Measurements from ENCODE around the gene ATG2A.
"Not testable (repeated sequence)": the region's sequence is repeated elsewhere in the genome, so short reads cannot be mapped to it uniquely, and the experiment has no call there.

The ATG2A gene

DNA sequence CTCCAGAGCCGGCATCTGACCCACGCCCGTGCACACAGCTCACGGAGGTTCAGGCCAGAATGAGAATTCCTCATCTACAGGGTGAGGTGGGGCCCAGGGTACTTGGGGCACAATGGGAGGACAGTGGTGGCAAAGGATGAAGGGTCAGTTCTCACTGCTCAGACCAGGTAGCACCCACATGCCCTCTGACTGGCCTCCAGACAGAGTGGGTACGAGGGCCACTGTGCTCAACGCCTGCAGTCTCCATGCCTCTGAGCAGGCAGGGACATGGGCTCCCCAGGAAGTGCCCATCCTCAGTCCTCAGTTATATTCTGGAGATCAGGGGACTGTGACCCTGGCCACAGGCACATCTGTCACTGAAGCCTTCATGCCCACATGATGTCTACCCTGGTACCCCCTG is 59.5 kb downstream of the ATG2A start:
- DNase-seq (ENCODE audit: low read depth in 2 of 2, low spot score in 1 of 2) = no peak

DNA sequence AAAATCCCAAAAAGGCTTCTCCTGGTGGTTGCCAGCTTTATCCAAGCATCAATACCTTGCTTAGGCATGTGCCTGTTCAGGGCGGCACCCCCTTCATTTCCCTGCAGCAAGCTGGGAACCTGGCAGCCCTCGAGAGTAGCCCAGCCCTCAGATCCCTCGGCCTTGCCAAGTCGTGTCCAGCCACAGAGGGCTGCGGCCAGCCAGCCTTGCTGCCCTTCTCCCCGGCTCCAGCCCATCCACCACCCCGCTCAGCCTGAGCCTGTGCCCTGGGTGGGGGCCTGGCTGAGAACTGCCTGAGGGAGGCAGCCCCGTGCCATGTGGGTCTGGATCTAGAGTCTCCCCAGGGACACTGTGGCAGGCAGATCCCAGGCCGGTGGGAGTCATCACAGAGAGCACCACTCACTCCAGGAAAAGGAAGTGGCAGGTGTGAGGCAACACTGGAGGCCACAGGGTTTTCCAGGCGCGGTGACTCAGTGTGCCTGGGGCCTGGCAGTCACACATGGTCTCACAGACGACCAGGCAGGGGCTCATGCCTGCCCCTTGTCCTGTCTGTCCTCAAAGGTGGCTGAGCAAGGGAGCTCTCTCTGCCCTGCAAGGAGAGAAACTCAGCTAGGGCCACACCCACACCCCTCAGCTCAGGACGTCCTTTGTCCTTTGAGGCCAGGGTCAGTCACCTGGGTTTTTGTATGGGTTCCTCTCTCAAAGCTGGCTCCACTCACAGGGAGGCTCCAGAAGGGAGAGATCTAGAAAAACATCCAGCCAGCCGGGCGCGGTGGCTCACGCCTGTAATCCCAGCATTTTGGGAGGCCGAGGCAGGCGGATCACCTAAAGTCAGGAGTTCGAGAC is 60.4 kb downstream of the ATG2A start:
- no peak for DNase-seq (ENCODE audit: low read depth in 2 of 2, low spot score in 1 of 2)

DNA sequence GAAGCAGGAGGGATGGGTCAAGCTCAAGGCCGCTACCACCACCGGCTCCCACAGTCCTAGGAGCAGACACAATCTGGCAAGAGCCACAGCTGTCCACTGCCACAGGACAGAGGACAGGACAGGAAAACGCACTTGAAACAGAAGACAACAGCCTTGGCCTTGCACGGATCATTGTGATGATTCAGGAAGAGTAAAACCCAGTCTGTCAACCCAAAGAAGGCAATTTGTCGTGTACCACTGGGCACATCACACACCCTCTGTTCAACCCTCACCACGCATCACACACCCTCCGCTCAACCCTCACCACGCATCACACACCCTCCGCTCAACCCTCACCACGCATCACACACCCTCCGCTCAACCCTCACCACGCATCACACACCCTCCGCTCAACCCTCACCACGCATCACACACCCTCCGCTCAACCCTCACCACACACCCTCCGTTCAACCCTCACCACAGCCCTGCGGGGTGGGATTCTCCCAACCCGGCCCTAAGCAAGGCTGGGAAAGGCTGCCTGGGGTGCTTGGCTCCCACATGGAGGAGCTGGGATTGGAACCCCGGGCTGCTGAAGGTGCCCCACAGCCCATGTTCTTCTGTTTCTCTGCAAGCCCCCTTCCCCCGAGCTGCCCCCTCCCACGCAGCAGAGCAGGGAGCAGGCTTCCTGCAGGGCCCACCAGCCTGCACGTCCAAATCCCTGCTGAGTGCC is 61.3 kb downstream of the ATG2A start:
- DNase-seq (ENCODE audit: low read depth in 2 of 2, low spot score in 1 of 2) = no peak

DNA sequence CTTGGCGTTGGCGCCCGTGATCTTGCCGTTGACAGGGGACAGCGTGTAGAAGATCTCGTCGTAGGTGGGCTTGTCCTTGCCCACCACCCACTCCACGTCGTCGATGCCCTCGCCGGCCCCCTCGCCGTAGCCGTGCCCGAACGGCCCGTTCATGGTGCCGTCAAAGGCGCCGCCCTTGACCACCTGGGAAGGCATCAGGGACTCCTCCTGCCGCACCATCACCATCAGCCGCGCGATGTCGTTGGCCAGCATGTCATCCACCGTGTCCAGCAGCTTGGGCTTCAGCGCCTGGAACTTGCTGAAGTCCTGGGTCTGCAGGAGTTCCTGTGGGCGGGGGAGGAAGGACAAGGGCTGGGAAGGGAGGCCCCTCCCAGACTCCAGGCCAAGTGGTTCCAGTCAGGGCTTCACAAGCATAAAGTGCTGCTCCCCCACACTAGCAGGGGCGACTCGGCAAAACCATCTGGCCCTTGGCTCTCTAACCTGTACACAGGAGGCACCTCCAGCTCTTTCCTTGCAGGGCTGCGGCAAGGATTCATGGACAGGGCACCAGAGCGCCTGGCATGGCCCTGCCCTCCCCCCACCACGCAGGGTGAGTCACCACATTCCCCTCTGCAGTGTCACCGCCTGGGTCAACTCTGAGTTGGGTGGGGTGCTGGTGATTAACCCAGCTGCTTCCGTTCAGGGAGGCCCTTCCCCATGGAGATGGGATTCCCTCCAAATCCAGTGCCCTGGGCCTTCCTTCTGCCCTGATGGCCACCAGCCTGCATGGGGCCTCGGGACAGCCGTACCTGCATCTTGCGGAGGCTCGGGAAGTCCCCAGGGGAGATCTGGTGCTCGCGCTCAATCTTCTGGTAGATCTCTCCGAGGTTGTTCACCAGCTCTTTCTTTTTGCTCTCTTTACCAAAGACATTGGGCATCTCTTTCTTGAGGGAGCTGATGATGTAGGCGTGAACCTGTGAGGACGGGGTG is 62.2 kb downstream of the ATG2A start:
- DNase-seq (ENCODE audit: low read depth in 2 of 2, low spot score in 1 of 2) = no peak

DNA sequence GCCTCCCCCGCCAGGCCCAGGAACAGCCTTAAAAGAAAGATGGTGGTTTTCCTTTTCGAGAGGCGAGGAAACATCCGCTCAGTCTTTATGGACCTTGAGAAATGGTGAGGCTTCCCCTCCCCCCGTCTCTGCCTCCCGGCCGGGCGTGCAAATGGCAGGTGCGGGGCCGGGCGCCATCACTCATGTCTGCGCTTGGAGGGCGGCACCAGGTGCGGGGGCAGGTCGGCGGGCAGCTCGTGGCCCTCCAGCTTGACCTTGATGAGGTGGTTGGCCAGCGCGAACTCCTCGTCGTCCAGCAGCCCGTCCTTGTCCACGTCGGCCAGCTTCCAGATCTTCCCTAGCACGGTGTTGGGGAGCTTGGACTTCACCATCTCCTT is 62.9 kb downstream of the ATG2A start:
- no peak for DNase-seq (ENCODE audit: low read depth in 2 of 2, low spot score in 1 of 2)

DNA sequence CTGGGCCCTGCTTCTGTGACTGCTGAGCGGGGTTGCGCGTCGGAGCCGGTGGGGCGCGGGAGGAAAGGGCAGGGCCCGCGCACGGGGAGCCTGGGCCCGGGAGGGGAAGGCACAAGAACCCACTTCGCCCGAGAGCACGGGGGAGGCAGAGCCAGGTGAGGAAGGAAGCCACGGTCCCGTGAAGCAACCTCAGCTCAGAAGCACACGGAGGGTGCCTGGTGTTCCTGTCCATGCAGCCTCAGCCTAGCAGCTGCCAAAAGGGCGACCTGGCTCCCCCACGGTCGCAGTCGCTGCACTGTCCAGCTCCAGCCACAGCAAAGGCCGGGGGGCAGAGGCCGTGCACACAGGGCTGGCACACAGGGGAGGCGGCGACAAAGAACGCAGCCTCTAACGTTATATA is 63.3 kb downstream of the ATG2A start:
- DNase-seq (ENCODE audit: low read depth in 2 of 2, low spot score in 1 of 2) = no peak

DNA sequence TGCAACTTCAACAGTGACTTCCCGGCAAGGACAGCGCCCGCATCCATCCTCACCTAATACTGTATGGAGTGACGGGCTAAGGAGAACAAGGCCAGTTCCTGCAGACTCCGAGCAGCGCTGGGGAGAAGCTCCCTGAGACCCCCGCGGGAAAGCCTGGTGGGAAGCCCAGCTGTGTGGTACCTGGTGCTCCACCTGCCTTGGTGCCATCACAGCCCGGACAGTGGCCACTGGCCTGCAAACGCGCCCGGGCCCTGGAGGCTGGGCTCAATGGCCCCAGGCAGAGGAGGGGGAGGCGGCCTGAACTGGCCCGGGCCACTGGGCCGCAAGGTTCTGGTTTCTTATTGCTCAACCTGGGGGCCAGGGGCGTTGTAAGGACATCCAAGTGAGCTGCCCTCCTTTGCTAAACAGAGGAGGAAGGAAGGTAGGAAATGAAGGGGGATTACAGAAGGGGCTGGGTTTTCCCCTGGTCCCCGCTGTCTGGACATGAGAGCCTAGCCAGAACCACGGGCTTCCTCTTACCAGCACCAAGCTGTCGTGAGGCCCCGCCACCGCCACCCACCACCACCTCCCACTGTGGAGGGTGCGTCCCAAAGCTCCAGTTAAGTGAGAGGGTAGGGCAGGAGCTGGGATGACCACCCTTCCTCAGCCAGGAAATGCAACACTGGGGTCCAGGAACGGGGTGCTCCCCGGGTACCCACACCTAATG is 64.1 kb downstream of the ATG2A start:
- no peak for DNase-seq (ENCODE audit: low read depth in 2 of 2, low spot score in 1 of 2)

DNA sequence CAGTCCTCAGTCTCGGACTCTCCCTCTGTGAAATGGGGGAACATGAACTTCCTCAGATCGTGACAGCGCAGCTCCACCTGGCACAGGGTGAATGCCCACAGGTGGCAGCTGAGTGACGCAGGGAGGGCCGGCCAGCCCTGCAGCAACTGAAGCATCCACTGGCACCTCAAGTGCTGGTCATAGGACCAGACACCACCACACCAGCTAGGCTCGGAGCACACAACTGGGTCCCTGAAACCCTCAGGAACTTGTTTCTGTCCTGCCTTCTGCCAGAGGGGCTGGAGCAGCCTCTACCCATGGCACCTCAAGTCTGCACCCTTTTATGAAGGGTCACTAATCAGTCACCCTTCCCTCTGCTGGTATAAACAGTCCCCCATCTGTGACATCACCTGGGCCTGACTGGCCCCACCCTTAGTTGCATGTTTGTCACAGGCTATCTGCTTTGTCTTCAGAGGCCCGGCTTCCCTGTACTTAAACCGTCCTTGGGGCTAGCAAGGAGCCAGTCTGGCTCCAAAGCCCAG is 65.1 kb downstream of the ATG2A start:
- no peak for DNase-seq (ENCODE audit: low read depth in 2 of 2, low spot score in 1 of 2)

DNA sequence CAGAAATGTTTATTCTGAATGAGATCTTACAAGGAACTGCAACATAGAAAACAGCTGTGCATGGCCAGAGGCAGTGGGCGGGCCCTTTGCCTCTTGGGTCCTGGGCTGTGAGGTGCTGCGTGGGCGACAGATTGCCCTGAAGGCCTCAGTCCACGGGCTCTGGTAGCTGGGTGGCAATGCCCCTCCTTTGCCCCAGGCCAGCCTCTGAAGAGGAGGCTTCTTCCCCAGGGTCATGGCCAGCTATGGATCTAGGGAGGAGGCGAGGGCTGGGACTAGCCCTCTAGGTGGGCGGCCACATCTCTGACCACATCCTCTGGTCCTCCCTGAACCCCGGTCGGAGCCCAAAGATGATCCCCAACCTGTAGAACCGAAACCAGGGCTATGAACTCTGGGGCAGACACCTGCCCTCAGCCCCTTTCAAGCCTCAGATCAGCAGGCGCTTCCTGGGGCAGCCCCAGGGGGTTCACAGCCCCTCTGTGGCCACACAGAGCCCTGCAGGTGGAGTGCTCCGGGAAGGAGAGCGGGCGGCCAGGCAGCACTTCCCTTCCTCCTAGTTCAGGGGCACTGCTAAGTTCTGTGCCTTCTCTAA is 65.9 kb downstream of the ATG2A start:
- DNase-seq (ENCODE audit: low read depth in 2 of 2, low spot score in 1 of 2) = no peak

DNA sequence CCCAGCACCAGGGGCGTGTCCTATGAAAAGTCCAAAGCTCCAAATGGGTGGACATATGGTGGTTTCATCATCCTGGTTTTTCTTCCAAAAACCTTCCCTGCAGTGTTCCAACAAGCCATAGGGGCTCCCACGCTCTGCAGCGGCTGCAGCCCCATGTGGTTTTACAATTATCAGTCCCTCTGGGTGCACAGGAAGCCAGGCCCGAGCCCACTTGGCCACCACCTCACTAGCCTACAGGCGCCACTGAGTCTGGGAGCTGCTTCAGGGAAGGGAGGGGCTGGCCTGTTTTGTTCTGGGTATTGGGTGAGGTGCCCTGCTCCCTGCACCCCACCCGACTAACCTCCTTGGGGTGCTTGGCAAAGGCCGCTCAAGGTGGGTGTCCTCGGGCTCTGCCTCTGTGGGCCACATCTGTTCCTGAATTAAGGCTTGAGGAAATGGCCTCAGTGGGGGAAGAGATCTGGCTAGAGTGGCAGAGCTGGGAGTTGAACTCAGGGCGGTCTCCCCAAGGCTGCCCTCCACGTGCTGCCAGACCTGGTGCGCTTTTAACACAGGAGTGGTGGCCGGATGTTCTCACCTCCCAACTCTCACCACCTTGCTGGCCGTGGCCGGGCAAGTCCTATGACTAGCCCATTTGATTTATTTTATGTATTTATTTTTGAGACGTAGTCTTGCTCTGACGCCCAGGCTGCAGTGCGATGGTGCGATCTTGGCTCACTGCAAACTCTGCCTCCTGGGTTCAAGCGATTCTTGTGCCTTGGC is 67.2 kb downstream of the ATG2A start:
- no peak for DNase-seq (ENCODE audit: low read depth in 2 of 2, low spot score in 1 of 2)

DNA sequence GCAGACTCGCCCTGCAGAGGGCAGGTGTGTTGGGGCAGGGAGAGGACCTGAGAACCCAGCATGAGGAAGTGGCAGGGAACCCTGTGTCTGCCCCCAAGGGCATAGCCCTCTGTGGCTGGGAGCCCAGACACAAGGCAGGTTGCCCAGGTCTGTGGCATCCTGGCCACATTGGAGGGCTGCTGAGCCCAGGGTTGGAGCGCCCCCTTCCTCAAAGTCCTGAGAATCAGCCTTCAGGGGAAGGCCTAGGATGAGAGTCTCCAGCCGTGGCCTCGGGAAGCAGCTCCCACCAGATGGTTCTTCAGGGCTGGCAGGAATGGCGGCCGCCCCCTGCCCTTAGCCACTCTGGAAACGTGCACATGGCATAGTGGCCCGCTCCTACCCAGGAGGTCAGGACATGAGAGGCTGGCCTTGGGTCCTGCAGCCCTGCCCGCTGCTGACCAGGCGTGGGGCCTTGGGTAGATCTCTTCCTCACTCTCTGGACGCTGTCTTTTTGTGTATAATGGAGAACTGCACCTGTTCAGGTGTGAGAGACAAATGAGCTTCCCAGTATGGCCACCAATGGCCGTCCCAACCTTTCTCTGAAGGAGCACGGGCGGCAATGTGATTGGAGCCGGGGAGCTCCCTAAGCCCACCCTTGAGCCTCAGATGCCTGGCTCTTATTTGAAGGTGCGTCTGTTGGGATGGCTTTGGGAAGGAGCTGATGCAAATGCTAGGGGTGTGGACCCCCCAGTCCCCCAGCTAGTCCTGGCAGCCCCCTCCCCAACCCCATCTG is 68.0 kb downstream of the ATG2A start:
- no peak for DNase-seq (ENCODE audit: low read depth in 2 of 2, low spot score in 1 of 2)

DNA sequence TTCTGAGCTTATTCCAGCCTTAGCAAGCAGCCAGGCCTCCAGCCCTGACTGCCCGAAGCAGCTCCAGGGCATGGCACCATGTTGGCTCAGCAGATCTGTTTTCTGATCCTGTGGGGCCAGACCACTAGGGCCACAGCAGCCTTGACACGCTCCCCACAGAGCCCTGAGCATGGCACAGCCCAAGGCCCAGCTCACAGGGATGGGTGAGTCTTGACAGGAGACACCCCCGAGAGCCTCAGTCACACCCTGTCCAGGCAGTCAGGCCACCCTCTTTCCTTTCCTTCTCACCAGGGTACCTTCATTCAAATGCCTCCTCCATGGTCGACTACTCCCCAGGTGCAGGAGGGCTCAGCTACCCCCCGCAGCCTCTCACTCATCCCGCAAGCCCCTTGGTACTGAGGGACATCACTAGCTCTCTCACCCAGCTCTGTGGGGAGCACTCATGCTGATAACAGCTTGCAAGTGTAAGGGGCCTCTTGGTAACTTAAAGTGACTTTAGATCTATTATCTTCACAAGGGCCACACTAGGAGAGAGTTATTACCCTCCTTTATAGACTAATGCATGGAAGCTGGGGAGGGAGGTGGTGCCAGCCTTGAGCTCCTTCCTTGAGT is 68.7 kb downstream of the ATG2A start:
- no peak for DNase-seq (ENCODE audit: low read depth in 2 of 2, low spot score in 1 of 2)

DNA sequence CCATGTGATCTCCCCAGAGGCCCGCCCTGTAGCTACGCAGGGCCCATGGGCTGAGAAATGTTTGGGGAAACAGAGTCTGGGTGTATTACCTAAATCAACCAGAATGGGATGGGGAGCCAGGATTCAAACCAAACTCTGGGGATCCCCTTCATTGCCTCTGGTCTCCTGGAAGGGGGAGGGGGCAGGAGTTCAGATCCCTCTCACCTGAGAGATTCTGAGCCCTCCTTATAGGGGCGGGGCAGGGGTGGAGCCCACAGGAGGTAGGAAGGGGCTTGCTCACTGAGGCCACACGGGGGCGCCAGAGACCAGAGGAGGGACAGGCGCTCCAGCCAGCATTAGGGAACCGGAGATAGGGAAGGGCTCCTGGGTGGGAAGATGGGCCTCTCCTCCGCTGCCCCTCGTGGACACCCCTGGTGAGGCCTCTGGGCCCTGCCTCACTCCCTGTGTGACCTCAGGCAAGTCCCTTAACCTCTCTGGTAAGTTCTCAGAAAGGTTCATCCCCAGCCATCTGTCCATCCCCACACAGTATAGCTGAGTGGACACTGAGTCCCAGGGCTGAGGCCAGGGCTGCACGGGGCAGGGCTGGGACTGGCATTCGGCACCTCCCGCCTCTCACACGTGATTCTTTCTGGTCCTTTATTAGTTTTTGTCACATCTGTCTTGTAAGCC is 69.9 kb downstream of the ATG2A start:
- DNase-seq (ENCODE audit: low read depth in 2 of 2, low spot score in 1 of 2) = peak; percentile 80 to 90

DNA sequence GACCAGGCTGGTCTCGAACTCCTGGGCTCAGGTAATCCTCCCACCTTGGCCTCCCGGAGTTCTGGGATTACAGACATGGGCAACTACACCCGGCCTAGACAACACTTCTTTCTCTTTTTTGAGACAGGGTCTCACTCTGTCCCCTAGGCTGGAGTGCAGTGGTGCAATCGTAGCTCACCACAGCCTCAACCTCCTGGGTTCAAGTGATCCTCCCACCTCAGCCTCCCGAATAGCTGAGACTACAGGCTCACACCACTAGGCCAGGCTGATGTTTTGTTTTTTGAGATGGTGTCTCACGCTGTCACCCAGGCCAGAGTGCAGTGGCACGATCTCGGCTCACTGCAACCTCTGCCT is 71.3 kb downstream of the ATG2A start:
- DNase-seq (ENCODE audit: low read depth in 2 of 2, low spot score in 1 of 2) = not testable (repeated sequence)

DNA sequence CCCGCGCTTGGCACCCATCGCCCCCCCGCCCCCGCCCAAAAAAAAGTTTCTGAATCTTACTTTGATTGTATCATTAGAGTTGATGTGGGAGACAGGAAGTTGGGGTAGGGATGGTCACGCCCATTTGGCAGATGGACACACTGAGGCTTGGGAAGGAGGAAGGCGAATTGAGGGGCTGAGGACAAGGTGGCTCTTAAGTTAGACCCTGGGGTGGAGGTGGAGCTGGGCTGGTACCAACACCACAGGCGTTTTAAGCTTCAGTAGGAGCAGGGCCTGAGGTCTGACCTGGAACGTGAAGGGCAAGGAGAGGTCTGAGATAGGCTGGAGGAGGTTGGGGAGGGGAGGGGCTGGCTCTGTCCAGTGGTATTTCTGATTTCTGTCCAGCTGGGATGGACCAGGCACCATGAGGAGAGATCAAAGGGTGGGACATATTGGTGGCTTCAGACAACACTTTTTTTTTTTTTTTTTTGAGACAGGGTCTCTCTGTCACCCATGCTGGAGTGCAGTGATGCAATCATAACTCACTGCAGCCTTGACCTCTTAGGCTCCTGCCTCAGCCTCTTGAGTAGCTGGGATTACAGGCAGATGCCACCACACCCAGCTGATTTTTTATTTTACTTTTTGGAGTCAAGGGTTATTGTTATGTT is 71.8 kb downstream of the ATG2A start:
- no peak for DNase-seq (ENCODE audit: low read depth in 2 of 2, low spot score in 1 of 2)
